Left cardiac atrium (tissue), 4 donors: ENCODE measurements around the gene ADCY5. TPM values are rescaled to one million over a fixed set of nuclear protein-coding genes. Genes with fewer than 3 reads are reported as not detected.

Experiments
- ATAC-seq, 2 donors: fragments of 200-7000 bp; cut with Tn5 transposase; one replicate each; pipeline ENCODE4 v1.9.1; 2020; ENCODE audit warnings: mild to moderate bottlenecking in 2 of 2, moderate library complexity in 2 of 2
- DNase-seq: peaks from one replicate; pipeline ENCODE4 v3.0.0-alpha.2; 2020
- intact Hi-C, 2 donors: fragments of 100-400 bp; cut with DNase I; formaldehyde crosslinking; loops; one replicate each; pipeline versions ENCODE4 v1.14.1 to v1.15.1; 2022 to 2023
- total RNA-seq, 2 donors: library from RNA; stranded (reverse); fragmentation: NEBNext Ultra II Directional; extraction: Animal tissue kit (Norgen Biotek cat#: 25700); gene quantifications; one replicate each; pipeline ENCODE4 v1.2.1, GENCODE V29; 2021
- donor health status: DM: no; HTN: yes; CAD: no.
- donor health status: DM: no; HTN: yes; CAD: no; lungs with severe emphysema.
- donor health status: DM: yes; HTN: yes; CAD: no.
- donor health status: Dilated cardiomyopathy.

The ADCY5 gene
- total RNA-seq, 2 donors from 2014 or later, result 104 to 134 TPM

DNA sequence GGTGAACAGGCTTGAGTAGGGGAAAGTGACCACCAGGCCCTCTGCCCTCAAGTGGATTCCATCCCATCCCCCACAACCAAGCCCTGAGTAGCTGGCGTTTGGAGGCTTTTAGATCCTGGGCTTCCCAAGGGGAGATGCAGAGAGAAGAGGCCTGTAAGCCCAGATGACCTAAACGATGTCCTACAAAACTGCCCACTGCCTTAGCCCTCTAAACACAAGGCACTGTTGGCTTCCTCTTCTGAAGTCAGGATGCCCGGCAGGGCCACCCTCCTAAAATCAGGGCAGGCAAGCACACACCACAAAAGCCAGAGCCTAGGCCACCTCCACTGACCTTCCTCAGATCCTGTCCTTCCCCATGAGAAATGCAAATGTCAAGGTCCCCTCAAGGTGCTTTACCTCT lies 68.6 kb downstream of the ADCY5 start:
- no peak for DNase-seq
- no peak for ATAC-seq
- intact Hi-C loops, result no loop called here

- ATAC-seq, result no peak
- intact Hi-C loops, result no loop called here
- no peak for DNase-seq
These were observed 69.7 kb downstream of the ADCY5 start for GRCh38 chr3:123379041-123379830.

DNA sequence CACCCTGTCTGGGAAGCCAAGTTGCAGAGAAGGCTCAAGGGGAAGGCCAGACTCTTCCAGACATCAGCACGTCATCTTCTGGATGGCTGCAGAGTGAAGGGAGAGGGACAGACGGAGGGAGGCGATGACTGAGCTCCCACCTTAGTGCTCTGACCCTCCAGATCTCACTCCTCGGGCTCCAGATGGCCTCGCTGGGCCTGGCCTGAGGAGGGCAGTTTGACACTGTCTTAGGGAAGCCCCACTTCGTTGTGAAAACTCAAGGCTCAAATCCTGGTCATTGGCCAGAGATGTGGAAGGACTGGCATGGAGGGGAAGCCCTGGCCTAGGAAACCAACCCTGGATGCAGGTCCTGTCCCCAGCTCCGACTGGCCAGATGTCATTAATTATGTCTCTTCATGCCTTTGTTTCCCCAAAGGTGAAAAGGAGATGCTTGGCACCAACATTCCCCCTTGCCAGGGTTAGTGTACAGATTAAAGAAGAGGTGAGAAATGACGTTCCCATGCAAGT lies 70.4 kb downstream of the ADCY5 start:
- DNase-seq, result no peak
- intact Hi-C loops, result no loop called here
- ATAC-seq, result no peak

GRCh38 chr3:123377243-123377740 lies 71.6 kb downstream of the ADCY5 start:
- intact Hi-C loops, result no loop called here
- DNase-seq (no peak), ATAC-seq (peak; percentile 11 to 15)

DNA sequence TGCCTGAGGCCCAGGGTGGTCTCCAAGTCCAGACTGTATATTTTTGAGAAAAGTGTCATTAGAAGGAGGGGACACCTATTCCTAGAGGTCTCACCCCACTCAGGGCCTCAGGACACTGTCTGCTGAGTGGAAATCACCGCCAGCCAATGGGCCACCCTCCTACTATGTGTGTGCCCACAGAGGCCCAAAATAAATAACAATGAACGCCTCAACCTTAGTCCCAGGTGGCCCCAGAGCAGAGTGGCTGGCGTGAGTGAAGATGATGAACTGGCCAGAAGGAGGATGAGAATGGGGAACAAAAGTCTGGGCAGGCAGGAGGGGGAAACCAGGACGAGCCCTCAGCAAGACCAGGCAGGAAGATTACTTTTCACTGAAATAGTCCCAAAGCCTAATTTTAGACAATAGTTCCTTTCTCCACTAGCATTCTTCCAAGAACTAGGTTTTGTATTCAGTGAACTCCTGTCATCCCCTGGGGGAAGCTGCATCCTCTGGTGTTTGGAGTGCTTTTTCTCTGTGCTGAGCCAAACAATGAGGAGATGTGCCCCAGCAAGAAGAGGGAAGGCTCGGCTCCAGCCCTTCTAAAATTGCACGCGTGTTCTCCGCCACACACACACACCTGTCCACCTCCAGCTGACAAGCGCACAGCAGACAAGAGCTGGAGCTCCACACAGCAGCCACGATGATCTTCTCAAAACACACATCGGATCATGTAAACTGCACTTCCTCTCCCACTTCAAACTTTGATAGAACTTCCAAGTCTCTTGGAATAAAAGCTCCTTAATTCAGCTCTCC lies 72.2 kb downstream of the ADCY5 start:
- intact Hi-C loops, result no loop called here
- no peak for DNase-seq
- peak in 1 of 2 donors; percentile 1 for ATAC-seq

GRCh38 chr3:123375014-123375940 lies 73.6 kb downstream of the ADCY5 start:
- DNase-seq (no peak), ATAC-seq (peak; percentile 9 to 28)
- intact Hi-C loops, result no loop called here

GRCh38 chr3:123374016-123374415 lies 74.9 kb downstream of the ADCY5 start:
- ATAC-seq, result no peak
- DNase-seq, result no peak
- intact Hi-C loops, result no loop called here

DNA sequence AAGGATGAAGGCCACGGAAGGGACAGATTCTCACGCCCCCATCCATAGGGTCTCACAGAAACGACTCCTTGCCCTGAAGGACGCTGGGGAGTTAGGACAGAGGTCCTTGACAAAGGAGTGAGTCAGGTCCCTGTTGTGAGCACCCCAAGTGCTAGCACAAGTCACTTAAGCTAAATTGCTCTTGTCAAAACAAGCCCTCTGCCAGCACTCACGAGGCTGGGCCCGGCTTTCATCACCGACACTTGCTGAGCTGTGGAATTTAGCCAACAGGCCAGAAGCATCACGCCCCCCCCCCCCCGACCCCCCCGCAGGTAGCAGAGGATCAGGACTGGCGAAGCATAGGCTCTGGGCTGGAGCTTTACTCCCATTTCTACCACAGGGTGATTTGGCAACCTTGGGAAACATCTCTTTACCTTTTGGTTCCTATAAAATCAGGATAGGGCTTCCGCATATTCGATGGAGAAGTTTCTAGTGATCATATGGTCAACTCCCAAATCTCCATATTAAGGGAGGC lies 75.4 kb downstream of the ADCY5 start:
- DNase-seq (peak; percentile 56), ATAC-seq (peak; percentile 73 to 76)
- intact Hi-C loops, result no loop called here

- ATAC-seq (peak in 1 of 2 donors; percentile 1), DNase-seq (no peak)
- intact Hi-C loops, result no loop called here
These were observed 76.0 kb downstream of the ADCY5 start for GRCh38 chr3:123372686-123373473.

DNA sequence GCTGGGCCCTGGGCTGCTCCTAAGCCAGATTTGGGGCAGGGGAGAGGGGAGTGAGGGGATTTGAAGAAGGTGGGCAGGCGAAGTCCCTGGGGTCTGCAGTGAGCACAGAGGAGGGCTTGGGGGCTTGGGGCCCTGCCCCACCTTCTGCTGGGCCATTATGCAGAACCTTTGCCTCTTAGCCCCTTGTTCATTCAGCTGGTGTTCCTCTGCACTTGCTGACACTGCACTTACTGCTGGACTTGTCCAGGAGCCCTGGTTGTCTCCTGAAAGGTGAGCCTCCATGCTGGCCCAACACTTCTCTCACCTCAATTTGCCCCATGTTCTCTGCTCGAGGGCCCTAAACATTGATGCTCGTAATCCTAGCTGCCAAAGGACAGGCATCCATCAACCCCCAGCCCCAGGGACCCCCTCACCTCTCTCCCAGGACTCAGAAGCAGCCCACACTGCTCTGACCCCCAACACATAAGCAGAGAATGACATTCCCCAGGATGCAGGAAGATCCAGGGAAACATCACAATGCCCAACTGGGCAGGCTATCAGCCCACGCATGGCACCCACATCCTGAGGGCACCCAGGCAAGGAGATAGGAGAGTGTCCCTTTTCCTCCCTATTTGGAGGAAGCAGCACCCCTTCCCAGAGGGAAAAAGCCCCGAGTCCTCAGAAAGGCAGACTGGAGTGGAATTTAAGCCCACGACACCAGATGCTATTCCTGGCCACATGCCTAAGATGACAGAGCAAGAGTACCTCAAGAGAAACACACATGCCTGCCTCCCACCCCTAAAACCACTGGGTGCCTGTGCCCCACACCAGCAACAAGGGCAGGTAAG lies 76.8 kb downstream of the ADCY5 start:
- ATAC-seq, result no peak
- intact Hi-C loops, result no loop called here

DNA sequence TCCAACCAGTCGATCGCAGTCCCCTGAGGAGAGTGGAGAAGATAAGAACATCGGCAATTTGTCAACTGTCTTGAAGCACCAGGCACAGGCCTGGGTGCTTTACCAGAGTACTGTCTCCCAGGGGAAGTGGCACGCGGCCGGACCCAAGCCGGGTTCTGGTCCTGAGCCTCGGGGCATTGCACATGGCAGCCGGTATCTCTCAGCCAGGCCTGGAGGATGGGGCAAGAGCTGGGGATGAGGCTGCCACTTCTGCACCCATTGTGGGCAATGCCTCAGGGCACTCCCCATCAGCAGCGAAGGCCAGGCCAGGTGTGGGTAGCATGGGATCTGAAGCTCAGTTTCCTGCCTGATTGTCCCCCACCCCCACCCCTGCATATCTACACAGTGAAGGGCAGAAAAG lies 77.5 kb downstream of the ADCY5 start:
- no peak for DNase-seq
- no peak for ATAC-seq
- intact Hi-C loops, result no loop called here

More for the DNA sequence above, 76.8 kb downstream of the ADCY5 start:
- no peak for DNase-seq

DNA sequence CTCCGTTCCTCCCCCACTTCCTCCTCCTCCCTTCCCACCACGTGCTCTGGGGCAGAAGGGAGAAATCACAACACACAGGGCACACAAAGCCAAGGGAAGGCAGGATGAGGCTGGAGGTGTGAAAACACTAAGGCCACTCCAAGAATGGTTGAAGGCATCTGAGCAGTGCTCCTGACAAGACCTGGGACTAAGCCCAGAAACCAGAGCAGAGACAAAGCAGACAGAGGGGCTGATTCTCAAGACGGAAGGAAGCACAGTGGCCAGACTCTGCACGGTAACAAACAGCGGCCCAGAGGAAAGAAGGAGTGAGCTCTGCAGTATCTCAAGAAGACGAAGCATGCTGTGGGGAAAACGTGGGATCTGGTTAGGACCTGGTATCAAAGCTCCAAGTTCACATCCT lies 78.1 kb downstream of the ADCY5 start:
- intact Hi-C loops, result no loop called here
- ATAC-seq (no peak), DNase-seq (no peak)

- no peak for ATAC-seq
These were observed 79.8 kb downstream of the ADCY5 start for GRCh38 chr3:123369085-123369484.

GRCh38 chr3:123367467-123368154 lies 81.3 kb downstream of the ADCY5 start:
- intact Hi-C loops, result no loop called here
- no peak for DNase-seq

More at GRCh38 chr3:123369085-123369484, 79.8 kb downstream of the ADCY5 start:
- intact Hi-C loops, result no loop called here
- DNase-seq, result no peak

DNA sequence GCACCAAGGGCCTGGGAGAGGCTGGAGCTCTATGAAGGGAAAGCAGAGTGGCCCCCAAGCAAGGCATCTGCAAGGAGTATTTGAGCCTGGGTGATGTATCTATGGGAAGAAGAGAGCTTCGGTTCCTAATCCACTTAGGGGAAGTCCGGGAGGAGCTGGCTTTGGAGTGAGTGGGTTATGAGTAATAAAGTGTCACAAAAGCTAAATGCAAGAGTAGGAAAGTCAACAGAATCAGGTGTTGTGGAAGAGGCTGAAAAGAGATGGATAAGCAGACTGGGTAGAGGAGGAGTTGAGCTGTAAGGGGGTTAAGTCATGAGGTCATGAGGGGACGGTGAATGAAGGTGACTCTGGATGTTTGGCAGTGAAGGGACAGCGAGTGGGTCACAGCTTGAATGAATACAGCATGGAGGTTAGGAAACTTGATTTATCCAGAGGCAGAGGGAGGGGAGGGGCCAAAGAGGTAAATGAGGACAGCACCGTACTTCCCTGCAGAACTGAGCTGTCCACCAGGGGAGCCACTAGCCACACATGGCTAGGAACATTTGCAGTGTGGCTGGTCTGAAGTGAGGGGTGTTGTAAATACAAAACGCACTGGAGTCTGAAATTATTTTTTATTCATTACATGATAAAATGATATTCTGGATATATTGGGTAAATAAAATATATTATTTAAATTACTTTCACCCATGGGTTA lies 83.3 kb downstream of the ADCY5 start:
- intact Hi-C loops, result no loop called here
- DNase-seq (no peak), ATAC-seq (peak; percentile 50 to 58)

More at GRCh38 chr3:123367467-123368154, 81.3 kb downstream of the ADCY5 start:
- ATAC-seq, result no peak

DNA sequence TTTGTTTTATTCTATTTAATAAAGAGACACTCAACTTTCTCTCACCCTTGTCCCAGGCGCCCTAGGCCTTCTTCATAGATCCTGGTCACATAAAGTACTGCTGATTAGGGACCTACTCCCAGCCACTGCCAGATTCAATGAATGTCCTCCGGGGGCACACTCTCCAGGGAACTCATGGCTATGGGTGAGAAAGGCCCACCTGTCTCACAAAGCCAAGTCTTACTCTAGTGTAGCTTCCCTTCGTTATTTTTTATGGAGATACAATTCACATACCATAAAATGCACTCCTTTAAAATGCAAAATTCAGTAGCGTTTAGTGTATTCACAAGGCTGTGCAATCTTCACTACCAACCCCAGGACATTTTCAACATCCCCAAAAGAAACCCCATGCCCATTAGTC lies 87.8 kb downstream of the ADCY5 start:
- intact Hi-C loops, result no loop called here
- ATAC-seq, result no peak
- no peak for DNase-seq
